ENCODE data around the gene WIPF1. TPM values are rescaled to one million over a fixed set of nuclear protein-coding genes. Genes with fewer than 3 reads are reported as not detected.
A peak's percentile ranks its signal among the peaks of the same experiment; 100 is the strongest.

The WIPF1 gene
- total RNA-seq, 8 experiments from 2014 or later = 3.7 to 14.3 (median 8.0) TPM

DNA sequence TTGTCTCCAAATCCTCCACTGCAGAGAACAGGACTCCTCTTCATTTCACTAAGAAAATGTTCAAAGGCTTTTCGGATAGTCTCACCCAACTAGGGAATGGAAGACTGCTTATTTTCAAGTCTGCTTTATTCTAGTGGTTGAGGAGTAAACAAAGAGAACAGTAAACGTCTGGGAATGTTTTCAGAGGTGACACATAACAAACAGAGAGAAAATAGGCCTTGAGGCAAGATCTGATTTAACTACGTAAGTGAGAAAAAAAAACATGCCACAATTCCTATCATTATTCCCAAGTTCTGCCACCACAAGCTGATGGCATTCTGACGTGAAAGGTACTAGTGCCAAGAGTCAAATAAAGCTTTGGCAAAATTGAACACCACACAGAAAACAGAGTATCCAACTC, 16.7 kb upstream of the WIPF1 start:
- in situ Hi-C loops (cut with MboI; ENCODE audit: low pct_unique_long_range_greater_than_20kb in 2 of 9, low sequenced_read_pairs in 9 of 9, unreplicated experiment in 9 of 9) = no loop called here
- WGBS, 10 experiments = 18 to 100% (median 77%) methylated on average over 1 to 4 of the region's 4 CpGs
- peak in 1 of 8 experiments; percentile 61 for ATAC-seq (replicated peaks in 6 of 8)

DNA sequence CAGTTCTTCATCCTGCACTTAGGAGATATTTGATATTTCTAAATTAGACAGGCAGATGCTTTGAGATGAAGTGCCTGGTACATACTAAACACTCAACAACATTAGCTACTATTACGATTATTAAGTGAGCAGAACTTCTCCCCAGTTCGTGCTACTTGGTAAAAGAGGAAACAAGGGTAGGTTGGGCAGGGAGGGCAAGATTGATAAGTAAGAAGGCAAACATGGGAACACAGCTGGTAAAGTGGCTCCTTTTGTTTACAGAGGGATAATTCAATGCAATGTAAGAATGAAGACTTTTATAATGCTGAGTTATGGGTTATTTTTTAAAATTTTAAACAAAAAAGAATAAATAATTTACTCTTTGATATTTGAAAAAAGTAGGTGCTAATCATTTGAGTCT, 15.9 kb upstream of the WIPF1 start:
- no peak for ATAC-seq (replicated peaks in 6 of 8)
- Histone ChIP-seq H3K27ac (no peak overlapping the region), H3K4me3 (no peak overlapping the region), H3K4me1 (replicated peaks in 1 of 2) (no peaks in the 10 kb centered on the region)
- 79 to 100% (median 100%) methylated on average over 1 to 2 of the region's 2 CpGs for WGBS, 10 experiments
- in situ Hi-C loops (cut with MboI; ENCODE audit: low pct_unique_long_range_greater_than_20kb in 2 of 9, low sequenced_read_pairs in 9 of 9, unreplicated experiment in 9 of 9) = no loop called here

More for the DNA sequence above, 16.7 kb upstream of the WIPF1 start:
- no peak overlapping the region for H3K27ac ChIP-seq
- H3K4me3 ChIP-seq = no peak overlapping the region
- no peaks in the 10 kb centered on the region for H3K4me1 ChIP-seq (replicated peaks in 1 of 2)

- 0 to 17% (median 0%) methylated on average over 1 of the region's 1 CpG; no CpG with 5 or more reads in 5 of the 10 experiments for WGBS, 10 experiments
- no peaks in the 10 kb centered on the region for H3K4me1 ChIP-seq (replicated peaks in 1 of 2)
- ATAC-seq (replicated peaks in 6 of 8) = no peak
- H3K4me3 ChIP-seq = no peak overlapping the region
- in situ Hi-C loops (cut with MboI; ENCODE audit: low pct_unique_long_range_greater_than_20kb in 2 of 9, low sequenced_read_pairs in 9 of 9, unreplicated experiment in 9 of 9) = no loop called here
- H3K27ac ChIP-seq = no peak overlapping the region
Measured at GRCh38 chr2:174612970-174613369, 15.4 kb upstream of the WIPF1 start.

DNA sequence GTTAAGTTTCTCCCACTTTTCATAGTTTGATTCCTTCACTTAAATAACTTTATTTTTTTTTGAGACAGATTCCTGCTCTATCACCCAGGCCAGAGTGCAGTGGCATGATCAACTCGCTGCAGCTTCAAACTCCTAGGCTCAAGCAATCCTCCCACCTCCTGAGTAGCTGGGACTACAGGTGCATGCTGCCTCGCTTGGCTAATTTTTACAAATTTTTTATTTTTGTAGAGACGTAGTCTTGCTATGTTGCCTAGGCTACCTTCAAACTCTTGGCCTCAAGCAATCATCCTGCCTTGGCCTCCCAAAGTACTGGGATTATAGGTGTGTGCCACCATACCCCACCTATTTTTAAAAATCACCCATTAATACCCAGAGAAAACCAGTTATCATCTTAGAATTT, 14.2 kb upstream of the WIPF1 start:
- no peak overlapping the region for H3K27ac ChIP-seq
- H3K4me3 ChIP-seq = no peak overlapping the region
- H3K4me1 ChIP-seq (replicated peaks in 1 of 2) = no peaks in the 10 kb centered on the region
- in situ Hi-C loops (cut with MboI; ENCODE audit: low pct_unique_long_range_greater_than_20kb in 2 of 9, low sequenced_read_pairs in 9 of 9, unreplicated experiment in 9 of 9) = no loop called here
- ATAC-seq (replicated peaks in 6 of 8) = no peak
- WGBS, 10 experiments = 83 to 100% (median 93%) methylated on average over 1 to 3 of the region's 3 CpGs; no CpG with 5 or more reads in 2 of the 10 experiments

GRCh38 chr2:174611006-174611405, 13.4 kb upstream of the WIPF1 start:
- ATAC-seq (replicated peaks in 6 of 8) = no peak
- no peak overlapping the region for H3K27ac ChIP-seq
- no peaks in the 10 kb centered on the region for H3K4me1 ChIP-seq (replicated peaks in 1 of 2)
- in situ Hi-C loops (cut with MboI; ENCODE audit: low pct_unique_long_range_greater_than_20kb in 2 of 9, low sequenced_read_pairs in 9 of 9, unreplicated experiment in 9 of 9) = no loop called here
- 83 to 100% (median 95%) methylated on average over 1 to 4 of the region's 4 CpGs; no CpG with 5 or more reads in 4 of the 10 experiments for WGBS, 10 experiments
- no peak overlapping the region for H3K4me3 ChIP-seq

DNA sequence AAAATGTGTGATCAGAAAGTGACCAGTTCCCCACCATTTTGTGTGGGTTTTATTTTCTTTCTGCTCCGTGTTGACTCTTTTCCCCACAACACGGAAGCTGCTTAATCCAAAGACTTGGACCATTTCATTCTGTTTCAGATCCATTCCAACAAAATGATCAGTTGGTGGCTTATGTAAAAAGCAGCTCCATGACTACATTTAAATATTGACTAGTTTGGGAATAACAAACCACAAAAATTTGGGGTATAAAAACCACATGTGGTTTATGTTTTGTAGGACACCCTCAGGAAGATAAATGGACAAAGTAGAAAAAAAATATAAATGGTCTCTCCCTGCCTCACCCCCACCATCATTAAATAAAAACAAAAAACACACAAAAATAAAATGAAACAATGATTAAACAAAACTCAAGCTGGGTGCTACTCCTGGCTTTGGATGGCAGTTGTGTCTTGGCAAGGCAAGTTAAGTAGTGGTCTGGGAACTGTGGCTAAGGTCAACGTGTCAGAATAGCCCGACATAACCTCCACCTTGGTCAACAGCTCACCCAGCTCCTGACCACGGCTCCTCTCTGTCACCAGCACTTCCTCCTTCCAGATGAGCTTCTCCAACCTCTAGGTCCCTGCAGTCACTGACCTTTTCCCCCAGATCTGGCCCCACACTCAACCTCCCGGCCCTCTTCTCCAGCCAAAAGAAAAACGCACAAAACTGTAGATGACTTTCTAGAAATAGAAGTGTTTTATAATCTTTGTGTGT, 12.8 kb upstream of the WIPF1 start:
- no peaks in the 10 kb centered on the region for H3K4me1 ChIP-seq (replicated peaks in 1 of 2)
- 0 to 100% (median 91%) methylated on average over 1 to 5 of the region's 7 CpGs; no CpG with 5 or more reads in 2 of the 10 experiments for WGBS, 10 experiments
- H3K27ac ChIP-seq = no peak overlapping the region
- no peak overlapping the region for H3K4me3 ChIP-seq
- in situ Hi-C loops (cut with MboI; ENCODE audit: low pct_unique_long_range_greater_than_20kb in 2 of 9, low sequenced_read_pairs in 9 of 9, unreplicated experiment in 9 of 9) = no loop called here
- no peak for ATAC-seq (replicated peaks in 6 of 8)

GRCh38 chr2:174609261-174609660, 11.7 kb upstream of the WIPF1 start:
- ATAC-seq (replicated peaks in 6 of 8) = no peak

DNA sequence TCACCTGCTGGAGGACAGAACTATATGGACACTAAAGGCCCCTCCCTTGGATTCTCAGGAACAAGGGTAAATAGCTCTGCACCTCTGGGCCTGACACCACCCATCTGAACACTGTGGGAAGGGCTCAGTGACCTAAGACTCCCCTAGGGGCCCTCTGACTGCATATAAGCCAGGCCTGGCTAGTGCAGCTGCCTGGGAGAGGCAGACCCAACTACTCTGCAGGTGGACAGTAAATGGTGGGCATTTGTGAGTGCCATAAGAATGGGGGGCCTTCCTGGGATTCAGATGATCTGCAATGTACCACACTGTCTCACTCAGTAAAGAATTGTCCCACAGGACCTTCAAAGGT, 11.2 kb upstream of the WIPF1 start:
- H3K27ac ChIP-seq = no peak overlapping the region
- H3K4me1 ChIP-seq (replicated peaks in 1 of 2) = no peaks in the 10 kb centered on the region
- ATAC-seq (replicated peaks in 6 of 8) = no peak
- in situ Hi-C loops (cut with MboI; ENCODE audit: low pct_unique_long_range_greater_than_20kb in 2 of 9, low sequenced_read_pairs in 9 of 9, unreplicated experiment in 9 of 9) = no loop called here
- no peak overlapping the region for H3K4me3 ChIP-seq

More at GRCh38 chr2:174609261-174609660, 11.7 kb upstream of the WIPF1 start:
- in situ Hi-C loops (cut with MboI; ENCODE audit: low pct_unique_long_range_greater_than_20kb in 2 of 9, low sequenced_read_pairs in 9 of 9, unreplicated experiment in 9 of 9) = no loop called here
- Histone ChIP-seq H3K4me1 (replicated peaks in 1 of 2) (no peaks in the 10 kb centered on the region), H3K27ac (no peak overlapping the region), H3K4me3 (no peak overlapping the region)
- WGBS, 10 experiments = 92 to 100% (median 100%) methylated on average over 1 to 4 of the region's 4 CpGs; no CpG with 5 or more reads in 1 of the 10 experiments

GRCh38 chr2:174607989-174608865, 10.6 kb upstream of the WIPF1 start:
- in situ Hi-C loops (cut with MboI; ENCODE audit: low pct_unique_long_range_greater_than_20kb in 2 of 9, low sequenced_read_pairs in 9 of 9, unreplicated experiment in 9 of 9) = no loop called here
- H3K4me3 ChIP-seq = no peak overlapping the region
- no peak overlapping the region for H3K27ac ChIP-seq
- H3K4me1 ChIP-seq (replicated peaks in 1 of 2) = no peaks in the 10 kb centered on the region
- 25 to 90% (median 68%) methylated on average over 1 to 5 of the region's 5 CpGs; no CpG with 5 or more reads in 1 of the 10 experiments for WGBS, 10 experiments
- ATAC-seq (replicated peaks in 6 of 8) = no peak

GRCh38 chr2:174607584-174607983, 10.0 kb upstream of the WIPF1 start:
- in situ Hi-C loops (cut with MboI; ENCODE audit: low pct_unique_long_range_greater_than_20kb in 2 of 9, low sequenced_read_pairs in 9 of 9, unreplicated experiment in 9 of 9) = no loop called here

DNA sequence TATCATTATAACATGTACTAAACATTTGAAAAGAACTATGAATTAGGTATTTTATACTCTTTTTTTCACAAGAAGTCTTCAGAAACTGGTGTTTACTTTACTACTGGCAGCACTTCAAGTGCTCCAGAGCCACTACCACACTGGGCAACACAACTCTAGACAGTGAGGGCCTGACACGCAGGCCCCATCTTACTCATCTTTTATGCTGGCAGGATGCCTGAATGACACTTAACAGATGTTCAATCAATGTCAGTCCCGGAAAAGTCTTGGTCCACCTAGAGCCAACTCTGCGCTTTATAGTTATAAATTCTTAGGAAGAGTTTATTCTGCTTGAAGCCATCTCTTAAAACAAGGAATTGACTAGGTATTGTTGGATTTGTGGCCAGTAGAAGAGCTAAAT, 8.7 kb upstream of the WIPF1 start:
- H3K4me3 ChIP-seq = no peak overlapping the region
- in situ Hi-C loops (cut with MboI; ENCODE audit: low pct_unique_long_range_greater_than_20kb in 2 of 9, low sequenced_read_pairs in 9 of 9, unreplicated experiment in 9 of 9) = no loop called here
- 0 to 100% (median 63%) methylated on average over 1 to 3 of the region's 3 CpGs; no CpG with 5 or more reads in 2 of the 10 experiments for WGBS, 10 experiments
- no peaks in the 10 kb centered on the region for H3K4me1 ChIP-seq (replicated peaks in 1 of 2)
- peak in 4 of 8 experiments; percentile 25 to 81 (median 70) for ATAC-seq (replicated peaks in 6 of 8)
- H3K27ac ChIP-seq = no peak overlapping the region

More at GRCh38 chr2:174607584-174607983, 10.0 kb upstream of the WIPF1 start:
- Histone ChIP-seq H3K4me3 (no peak overlapping the region), H3K4me1 (replicated peaks in 1 of 2) (no peaks in the 10 kb centered on the region), H3K27ac (no peak overlapping the region)
- 40 to 93% (median 84%) methylated on average over 1 to 3 of the region's 3 CpGs; no CpG with 5 or more reads in 2 of the 10 experiments for WGBS, 10 experiments
- ATAC-seq (replicated peaks in 6 of 8) = no peak

GRCh38 chr2:174605687-174606086, 8.1 kb upstream of the WIPF1 start:
- in situ Hi-C loops (cut with MboI; ENCODE audit: low pct_unique_long_range_greater_than_20kb in 2 of 9, low sequenced_read_pairs in 9 of 9, unreplicated experiment in 9 of 9) = no loop called here
- no peak overlapping the region for H3K27ac ChIP-seq
- no peaks in the 10 kb centered on the region for H3K4me1 ChIP-seq (replicated peaks in 1 of 2)
- peak in 1 of 8 experiments; percentile 12 for ATAC-seq (replicated peaks in 6 of 8)
- H3K4me3 ChIP-seq = no peak overlapping the region

GRCh38 chr2:174603280-174603679, 5.7 kb upstream of the WIPF1 start:
- in situ Hi-C loops (cut with MboI; ENCODE audit: low pct_unique_long_range_greater_than_20kb in 2 of 9, low sequenced_read_pairs in 9 of 9, unreplicated experiment in 9 of 9) = no loop called here
- no peak overlapping the region for H3K27ac ChIP-seq
- WGBS, 10 experiments = 30 to 100% (median 72%) methylated on average over 1 to 3 of the region's 3 CpGs; no CpG with 5 or more reads in 2 of the 10 experiments

More at GRCh38 chr2:174603280-174603679, 5.7 kb upstream of the WIPF1 start:
- Histone ChIP-seq H3K4me1 (replicated peaks in 1 of 2) (no peaks in the 10 kb centered on the region), H3K4me3 (no peak overlapping the region)
- peak; percentile 55 to 97 (median 72) for ATAC-seq (replicated peaks in 6 of 8)

All from motor neuron (in vitro differentiated cells).